ENCODE data around the gene SH2B2.

GRCh38 chr7:102313997-102314780, 27.5 kb downstream of the SH2B2 start:
- TF ChIP-seq POLR2A (IDR thresholded peaks at IDR 0.05), result no peak
- TF ChIP-seq, protein P1, sequence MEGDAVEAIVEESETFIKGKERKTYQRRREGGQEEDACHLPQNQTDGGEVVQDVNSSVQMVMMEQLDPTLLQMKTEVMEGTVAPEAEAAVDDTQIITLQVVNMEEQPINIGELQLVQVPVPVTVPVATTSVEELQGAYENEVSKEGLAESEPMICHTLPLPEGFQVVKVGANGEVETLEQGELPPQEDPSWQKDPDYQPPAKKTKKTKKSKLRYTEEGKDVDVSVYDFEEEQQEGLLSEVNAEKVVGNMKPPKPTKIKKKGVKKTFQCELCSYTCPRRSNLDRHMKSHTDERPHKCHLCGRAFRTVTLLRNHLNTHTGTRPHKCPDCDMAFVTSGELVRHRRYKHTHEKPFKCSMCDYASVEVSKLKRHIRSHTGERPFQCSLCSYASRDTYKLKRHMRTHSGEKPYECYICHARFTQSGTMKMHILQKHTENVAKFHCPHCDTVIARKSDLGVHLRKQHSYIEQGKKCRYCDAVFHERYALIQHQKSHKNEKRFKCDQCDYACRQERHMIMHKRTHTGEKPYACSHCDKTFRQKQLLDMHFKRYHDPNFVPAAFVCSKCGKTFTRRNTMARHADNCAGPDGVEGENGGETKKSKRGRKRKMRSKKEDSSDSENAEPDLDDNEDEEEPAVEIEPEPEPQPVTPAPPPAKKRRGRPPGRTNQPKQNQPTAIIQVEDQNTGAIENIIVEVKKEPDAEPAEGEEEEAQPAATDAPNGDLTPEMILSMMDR (IDR thresholded peaks at IDR 0.05), result no peak
- no peak for TF ChIP-seq POLR2AphosphoS5 (IDR thresholded peaks at IDR 0.05; ENCODE audit: insufficient read depth in 1 of 2, low read depth in 1 of 2)
